Keratinocyte (primary cell): ENCODE data around the gene BAG1. TPM values are rescaled to one million over a fixed set of nuclear protein-coding genes. Genes with fewer than 3 reads are reported as not detected.

Source experiments
- DNase-seq: peaks from one replicate; pipeline ENCODE4 v3.0.0-alpha.2; 2011; ENCODE audit warnings: low read depth, missing footprints, low spot score
- FAIRE-seq: peaks from 2 replicates; lab custom pipeline; 2011; peaks lifted over from hg19 to GRCh38; lab: Jason Lieb, UNC
- H2AFZ ChIP-seq: 2 replicates; pipeline ENCODE4 v1.6.0; 2012; ENCODE audit warnings: low read length, control low read depth, inconsistent platforms; ENCODE audit not compliant: control insufficient read depth
- H3K27ac ChIP-seq: 2 replicates; pipeline ENCODE4 v1.5.1; 2011; ENCODE audit warnings: low read length; ENCODE audit not compliant: control insufficient read depth, insufficient read depth
- H3K27me3 ChIP-seq: 3 replicates; pipeline ENCODE4 v1.6.0; 2011; ENCODE audit warnings: low read length; ENCODE audit not compliant: control insufficient read depth, insufficient read depth; ENCODE audit errors: extremely low read depth
- H3K36me3 ChIP-seq, 2 experiments: 2 replicates in 1 of 2; 3 replicates in 1 of 2; pipeline ENCODE4 v1.5.1; 2011; ENCODE audit warnings: low read length in 2 of 2, mild to moderate bottlenecking in 1 of 2; ENCODE audit not compliant: control insufficient read depth in 2 of 2, insufficient read depth in 2 of 2; ENCODE audit errors: extremely low read depth in 1 of 2
- H3K4me1 ChIP-seq: 3 replicates; pipeline ENCODE4 v1.5.1; 2011; ENCODE audit warnings: low read length; ENCODE audit not compliant: control insufficient read depth, insufficient read depth; ENCODE audit errors: extremely low read depth
- H3K4me2 ChIP-seq: 3 replicates; pipeline ENCODE4 v1.6.0; 2011; ENCODE audit warnings: low read depth, low read length; ENCODE audit not compliant: control insufficient read depth, insufficient read depth; ENCODE audit errors: extremely low read depth
- H3K4me3 ChIP-seq, 3 experiments: fragments of 200-600 bp in 1 of 3; sonication (generic) in 1 of 3; 2 replicates in 2 of 3; 3 replicates in 1 of 3; pipeline ENCODE4 v1.5.1; 2011 to 2016; ENCODE audit warnings: low read length in 3 of 3, mild to moderate bottlenecking in 3 of 3, control low read depth in 2 of 3, inconsistent platforms in 1 of 3, low read depth in 1 of 3, mixed read lengths in 1 of 3, mixed run types in 1 of 3, moderate library complexity in 1 of 3; ENCODE audit not compliant: control insufficient read depth in 2 of 3, insufficient read depth in 2 of 3; ENCODE audit errors: extremely low read depth in 1 of 3
- H3K79me2 ChIP-seq: 2 replicates; pipeline ENCODE4 v1.6.0; 2012; ENCODE audit warnings: low read length; ENCODE audit not compliant: control insufficient read depth, insufficient read depth
- H3K9ac ChIP-seq: 3 replicates; pipeline ENCODE4 v1.6.0; 2011; ENCODE audit warnings: low read length; ENCODE audit not compliant: control insufficient read depth, insufficient read depth; ENCODE audit errors: extremely low read depth
- H3K9me1 ChIP-seq: 3 replicates; pipeline ENCODE4 v1.6.0; 2011; ENCODE audit warnings: low read length; ENCODE audit not compliant: control insufficient read depth, insufficient read depth; ENCODE audit errors: extremely low read depth
- H3K9me3 ChIP-seq: 2 replicates; pipeline ENCODE4 v1.5.1; 2012; ENCODE audit warnings: low read depth, low read length; ENCODE audit not compliant: control insufficient read depth
- H4K20me1 ChIP-seq: 3 replicates; pipeline ENCODE4 v1.6.0; 2011; ENCODE audit warnings: low read length; ENCODE audit not compliant: control insufficient read depth, insufficient read depth; ENCODE audit errors: extremely low read depth
- EZH2 ChIP-seq: IDR thresholded peaks from one replicate; pipeline ENCODE4 v1.6.1; 2012; ENCODE audit warnings: inconsistent platforms, mild to moderate bottlenecking, low read length, moderate library complexity
- dilution Hi-C: fragments of 300-500 bp; cut with MboI; formaldehyde crosslinking; loops from one replicate; pipeline ENCODE4 v1.7.0; 2020; ENCODE audit warnings: low sequenced_read_pairs; ENCODE audit not compliant: extremely low pct_ligation_motif_present
- polyA plus RNA-seq, 5 experiments: library from polyadenylated mRNA; depleted of rRNA in 3 of 5; stranded (reverse) in 3 of 5; stranded (forward) in 1 of 5; unstranded in 1 of 5; fragments of >200 nt; gene quantifications; 1 replicate in 1 of 5; 2 replicates in 3 of 5; 3 replicates in 1 of 5; pipeline versions ENCODE4 v1.2.1 to v1.2.3, GENCODE V29; 2011 to 2012; ENCODE audit warnings: missing spikeins in 2 of 5, low read depth in 1 of 5, low replicate concordance in 1 of 5
- TF ChIP-seq, protein P1 (sequence below), 3 experiments: IDR thresholded peaks in 1 of 3; conservative IDR thresholded peaks in 1 of 3; optimal IDR thresholded peaks in 1 of 3; 2 replicates in 2 of 3; 3 replicates in 1 of 3; pipeline versions ENCODE3 to v1.5.1; 2011; ENCODE audit warnings: low read length in 3 of 3, mild to moderate bottlenecking in 3 of 3, moderate library complexity in 2 of 3, control low read depth in 1 of 3, inconsistent platforms in 1 of 3; ENCODE audit not compliant: insufficient read depth in 2 of 3; ENCODE audit errors: extremely low read depth in 1 of 3

Gene BAG1
- polyA plus RNA-seq, 1 donor (not counting 4 experiments of a cell fraction or from before 2014, with no cell fraction given) = 30.1 TPM

- H3K27ac ChIP-seq = peak overlapping the region; percentile 65
- FAIRE-seq = no peak
- H3K4me1 ChIP-seq = peaks cover 80% of the 10 kb centered on the region
- peak overlapping the region; percentile 17 for H3K9ac ChIP-seq
- dilution Hi-C loops = no loop called here
- no peaks in the 10 kb centered on the region for H3K36me3 ChIP-seq
- H3K9me3 ChIP-seq = no peaks in the 10 kb centered on the region
- H3K79me2 ChIP-seq = no peaks in the 10 kb centered on the region
- H3K4me2 ChIP-seq = peak overlapping the region; percentile 67
- DNase-seq = no peak
- no peak overlapping the region for H2AFZ ChIP-seq
- no peaks in the 10 kb centered on the region for H3K9me1 ChIP-seq
- no peaks in the 10 kb centered on the region for H4K20me1 ChIP-seq
- H3K27me3 ChIP-seq = no peaks in the 10 kb centered on the region
- no peak overlapping the region for H3K4me3 ChIP-seq
- no peak for TF ChIP-seq EZH2
- TF ChIP-seq, protein P1, sequence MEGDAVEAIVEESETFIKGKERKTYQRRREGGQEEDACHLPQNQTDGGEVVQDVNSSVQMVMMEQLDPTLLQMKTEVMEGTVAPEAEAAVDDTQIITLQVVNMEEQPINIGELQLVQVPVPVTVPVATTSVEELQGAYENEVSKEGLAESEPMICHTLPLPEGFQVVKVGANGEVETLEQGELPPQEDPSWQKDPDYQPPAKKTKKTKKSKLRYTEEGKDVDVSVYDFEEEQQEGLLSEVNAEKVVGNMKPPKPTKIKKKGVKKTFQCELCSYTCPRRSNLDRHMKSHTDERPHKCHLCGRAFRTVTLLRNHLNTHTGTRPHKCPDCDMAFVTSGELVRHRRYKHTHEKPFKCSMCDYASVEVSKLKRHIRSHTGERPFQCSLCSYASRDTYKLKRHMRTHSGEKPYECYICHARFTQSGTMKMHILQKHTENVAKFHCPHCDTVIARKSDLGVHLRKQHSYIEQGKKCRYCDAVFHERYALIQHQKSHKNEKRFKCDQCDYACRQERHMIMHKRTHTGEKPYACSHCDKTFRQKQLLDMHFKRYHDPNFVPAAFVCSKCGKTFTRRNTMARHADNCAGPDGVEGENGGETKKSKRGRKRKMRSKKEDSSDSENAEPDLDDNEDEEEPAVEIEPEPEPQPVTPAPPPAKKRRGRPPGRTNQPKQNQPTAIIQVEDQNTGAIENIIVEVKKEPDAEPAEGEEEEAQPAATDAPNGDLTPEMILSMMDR (optimal IDR thresholded peaks at IDR 0.05 in 1 of 3, IDR thresholded peaks at IDR 0.05 in 1 of 3, conservative IDR thresholded peaks at IDR 0.05 in 1 of 3; ENCODE audit: extremely low read depth in 1 of 3, insufficient read depth in 2 of 3, low read length in 3 of 3) = no peak
These were observed 32.9 kb downstream of the BAG1 start for GRCh38 chr9:33231623-33231942.

DNA sequence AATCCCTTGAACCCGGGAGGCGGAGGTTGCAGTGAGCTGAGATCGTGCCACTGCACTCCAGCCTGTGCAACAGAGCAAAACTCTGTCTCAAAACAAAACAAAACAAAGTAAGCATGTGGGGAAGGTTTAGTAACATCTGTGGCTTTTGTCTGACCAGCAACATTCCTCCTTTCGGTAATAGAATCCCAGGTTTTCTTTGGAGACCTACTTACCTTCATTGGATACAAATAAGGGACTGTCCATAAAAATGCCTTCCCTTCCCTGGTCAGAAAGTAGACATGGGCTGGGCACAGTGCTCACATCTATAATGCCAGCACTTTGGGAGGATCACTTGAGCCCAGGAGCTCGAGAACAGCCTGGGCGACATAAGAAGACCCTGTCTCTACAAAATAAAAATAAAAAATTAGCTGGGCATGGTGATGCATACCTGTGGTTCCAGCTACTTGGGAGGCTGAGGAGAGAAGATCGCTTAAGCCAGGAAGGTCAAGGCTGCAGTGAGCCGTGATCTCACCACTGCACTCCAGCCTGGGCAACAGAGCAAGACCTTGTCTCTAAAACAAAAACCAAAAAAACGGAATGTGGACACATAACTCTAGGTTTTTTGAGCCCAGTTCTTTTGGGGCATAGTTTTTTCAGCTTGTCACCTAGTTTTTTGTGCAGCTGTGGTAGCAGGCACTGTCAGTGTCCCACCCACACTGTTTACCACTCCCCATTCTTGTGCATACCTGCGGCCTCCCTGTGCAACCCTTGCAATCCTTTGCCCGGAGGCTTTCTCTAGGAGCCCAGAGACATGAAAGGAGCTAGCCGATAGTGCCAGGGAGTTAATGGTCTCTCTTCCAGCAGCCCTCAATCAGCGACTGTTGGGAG lies 33.5 kb downstream of the BAG1 start:
- H2AFZ ChIP-seq = no peak overlapping the region
- H3K9me1 ChIP-seq = no peaks in the 10 kb centered on the region
- peak overlapping the region; percentile 67 for H3K4me2 ChIP-seq
- no peaks in the 10 kb centered on the region for H3K27me3 ChIP-seq
- no peak overlapping the region for H3K4me3 ChIP-seq
- dilution Hi-C loops = no loop called here
- peak overlapping the region; percentile 65 for H3K27ac ChIP-seq
- H3K36me3 ChIP-seq = no peaks in the 10 kb centered on the region
- FAIRE-seq (peak; percentile 65), DNase-seq (no peak)
- no peaks in the 10 kb centered on the region for H3K9me3 ChIP-seq
- peak overlapping the region; percentile 17 for H3K9ac ChIP-seq
- TF ChIP-seq, protein P1 (optimal IDR thresholded peaks at IDR 0.05 in 1 of 3, IDR thresholded peaks at IDR 0.05 in 1 of 3, conservative IDR thresholded peaks at IDR 0.05 in 1 of 3; ENCODE audit: extremely low read depth in 1 of 3, insufficient read depth in 2 of 3, low read length in 3 of 3) = no peak
- no peak for TF ChIP-seq EZH2
- H4K20me1 ChIP-seq = no peaks in the 10 kb centered on the region
- H3K4me1 ChIP-seq = peaks cover 77% of the 10 kb centered on the region
- H3K79me2 ChIP-seq = no peaks in the 10 kb centered on the region
